ENCODE data around the gene FRMD7. TPM values are rescaled to one million over a fixed set of nuclear protein-coding genes. Genes with fewer than 3 reads are reported as not detected.
A peak's percentile ranks its signal among the peaks of the same experiment; 100 is the strongest.

FRMD7 gene
- total and polyA plus RNA-seq, 12 donors, result 0.07 to 0.50 (median 0.31) TPM; not detected in 6

DNA sequence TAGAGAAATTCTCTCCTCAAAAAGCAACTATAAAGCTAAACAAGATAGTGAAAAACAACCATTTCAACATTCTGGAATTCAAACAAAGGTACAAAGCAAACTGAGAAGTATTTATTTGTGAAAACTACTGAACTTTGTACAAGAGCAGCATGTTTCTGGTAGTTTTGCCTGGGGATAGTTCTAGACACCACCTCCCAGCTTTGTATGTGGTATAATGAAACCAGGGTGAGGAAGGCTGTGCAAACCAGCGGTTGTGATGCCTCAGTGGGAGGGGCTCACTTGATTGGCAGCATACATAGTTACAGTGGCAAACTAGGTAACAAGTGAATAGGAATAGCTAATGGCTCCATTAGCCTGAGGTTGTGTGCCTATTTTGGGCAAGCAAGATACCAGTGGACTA lies 18.6 kb upstream of the FRMD7 start:
- Histone ChIP-seq H3K36me3 (no peaks in the 10 kb centered on the region), H3K4me1 (no peaks in the 10 kb centered on the region), H3K27me3 (peaks cover 0 to 52% (median 0%) of the 10 kb centered on the region in 7 donors), H3K27ac (no peak overlapping the region), H3K4me3 (no peak overlapping the region), H3K9me3 (no peaks in the 10 kb centered on the region)
- 36 to 60% methylated on average over 1 of the region's 1 CpG for WGBS, 2 donors
- TF ChIP-seq, protein P1, sequence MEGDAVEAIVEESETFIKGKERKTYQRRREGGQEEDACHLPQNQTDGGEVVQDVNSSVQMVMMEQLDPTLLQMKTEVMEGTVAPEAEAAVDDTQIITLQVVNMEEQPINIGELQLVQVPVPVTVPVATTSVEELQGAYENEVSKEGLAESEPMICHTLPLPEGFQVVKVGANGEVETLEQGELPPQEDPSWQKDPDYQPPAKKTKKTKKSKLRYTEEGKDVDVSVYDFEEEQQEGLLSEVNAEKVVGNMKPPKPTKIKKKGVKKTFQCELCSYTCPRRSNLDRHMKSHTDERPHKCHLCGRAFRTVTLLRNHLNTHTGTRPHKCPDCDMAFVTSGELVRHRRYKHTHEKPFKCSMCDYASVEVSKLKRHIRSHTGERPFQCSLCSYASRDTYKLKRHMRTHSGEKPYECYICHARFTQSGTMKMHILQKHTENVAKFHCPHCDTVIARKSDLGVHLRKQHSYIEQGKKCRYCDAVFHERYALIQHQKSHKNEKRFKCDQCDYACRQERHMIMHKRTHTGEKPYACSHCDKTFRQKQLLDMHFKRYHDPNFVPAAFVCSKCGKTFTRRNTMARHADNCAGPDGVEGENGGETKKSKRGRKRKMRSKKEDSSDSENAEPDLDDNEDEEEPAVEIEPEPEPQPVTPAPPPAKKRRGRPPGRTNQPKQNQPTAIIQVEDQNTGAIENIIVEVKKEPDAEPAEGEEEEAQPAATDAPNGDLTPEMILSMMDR (IDR thresholded peaks at IDR 0.05), result no peak
- intact Hi-C loops (cut with DNase I), result no loop called here
- DNase-seq (no peak), ATAC-seq (no peak)

DNA sequence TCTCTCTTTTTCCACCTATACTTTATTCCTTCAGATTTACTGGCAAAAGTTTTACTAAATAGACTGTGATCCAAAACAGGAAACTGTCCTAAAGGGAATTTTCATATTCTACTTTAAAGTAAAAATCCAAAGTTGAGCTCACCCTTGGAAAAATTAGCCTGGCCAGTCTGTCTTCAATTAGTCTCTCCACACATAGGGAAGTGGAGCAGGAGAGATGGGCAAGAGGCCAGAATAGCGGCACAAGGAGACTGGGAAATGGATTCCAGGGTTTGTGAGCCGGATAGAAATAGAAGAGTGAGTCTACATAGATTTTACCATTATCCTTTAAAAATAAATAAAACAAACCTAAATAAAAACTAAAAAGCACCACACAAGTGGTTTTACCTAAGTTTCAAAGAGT lies 16.2 kb upstream of the FRMD7 start:
- TF ChIP-seq, protein P1 (IDR thresholded peaks at IDR 0.05), result no peak
- no peak for ATAC-seq
- Histone ChIP-seq H3K9me3 (peaks cover 0 to 4% (median 0%) of the 10 kb centered on the region in 11 donors), H3K27ac (no peak overlapping the region), H3K27me3 (peaks cover 0 to 34% (median 0%) of the 10 kb centered on the region in 7 donors), H3K36me3 (no peaks in the 10 kb centered on the region), H3K4me1 (no peaks in the 10 kb centered on the region), H3K4me3 (no peak overlapping the region)
- 25 to 29% methylated on average over 2 of the region's 2 CpGs for WGBS, 2 donors
- intact Hi-C loops (cut with DNase I), result no loop called here
- peak in 1 of 2 donors; percentile 3 for DNase-seq

DNA sequence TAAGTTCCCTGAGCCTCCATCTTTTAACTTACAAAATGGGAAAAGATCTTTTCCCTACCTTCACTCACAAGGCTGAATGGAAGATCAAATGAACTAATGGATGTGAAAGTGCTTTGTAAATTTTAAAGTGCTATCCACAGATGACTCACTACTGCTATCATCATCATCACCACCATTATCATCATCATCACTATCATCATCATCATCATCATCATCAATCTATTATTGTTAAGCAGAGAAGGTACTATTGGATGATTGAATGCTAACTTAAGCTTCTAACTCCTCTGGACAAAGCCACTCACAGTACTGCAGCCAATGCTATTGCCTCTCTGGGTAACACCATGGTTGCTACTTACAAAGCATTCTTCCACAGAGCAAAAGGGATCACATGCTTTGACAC lies 1.9 kb downstream of the FRMD7 start:
- no peak for DNase-seq
- Histone ChIP-seq H3K27ac (no peak overlapping the region), H3K36me3 (no peaks in the 10 kb centered on the region), H3K9me3 (peaks cover 0 to 2% (median 0%) of the 10 kb centered on the region in 11 donors), H3K4me1 (no peaks in the 10 kb centered on the region), H3K27me3 (peaks cover 0 to 58% (median 0%) of the 10 kb centered on the region in 7 donors), H3K4me3 (no peak overlapping the region)
- TF ChIP-seq, protein P1 (IDR thresholded peaks at IDR 0.05), result no peak
- ATAC-seq, result no peak
- intact Hi-C loops (cut with DNase I), result no loop called here

DNA sequence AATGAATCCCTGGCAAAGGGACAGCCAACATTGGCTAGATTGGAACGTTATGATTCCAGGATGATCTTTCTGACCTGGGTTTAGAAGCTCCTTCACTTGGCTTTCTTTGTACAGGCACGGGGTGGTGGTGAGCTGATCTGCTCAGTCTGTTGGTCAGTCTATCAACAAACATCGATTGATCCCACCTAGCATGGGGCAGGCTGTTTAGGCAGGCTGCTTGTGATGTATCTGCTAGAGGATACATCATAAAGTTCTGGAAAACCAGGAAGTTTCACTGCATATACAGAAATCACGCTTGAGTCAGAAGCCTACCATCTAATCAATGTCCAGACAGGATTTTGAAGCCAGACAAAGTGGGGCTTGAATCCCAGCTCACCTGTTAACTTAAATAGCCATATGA lies 6.9 kb downstream of the FRMD7 start:
- H3K27ac ChIP-seq, result no peak overlapping the region
- H3K36me3 ChIP-seq, result no peaks in the 10 kb centered on the region
- H3K4me3 ChIP-seq, result no peak overlapping the region
- H3K27me3 ChIP-seq, result peaks cover 0 to 44% (median 0%) of the 10 kb centered on the region in 7 donors
- intact Hi-C loops (cut with DNase I), result no loop called here
- TF ChIP-seq, protein P1 (IDR thresholded peaks at IDR 0.05), result no peak
- WGBS, 2 donors, result 72 to 77% methylated on average over 4 of the region's 4 CpGs
- H3K4me1 ChIP-seq, result no peaks in the 10 kb centered on the region
- DNase-seq, result no peak
- ATAC-seq, result no peak
- H3K9me3 ChIP-seq, result peaks cover 0 to 4% (median 0%) of the 10 kb centered on the region in 11 donors
